ENCODE data around the gene MAPK8IP3.

The MAPK8IP3 gene

DNA sequence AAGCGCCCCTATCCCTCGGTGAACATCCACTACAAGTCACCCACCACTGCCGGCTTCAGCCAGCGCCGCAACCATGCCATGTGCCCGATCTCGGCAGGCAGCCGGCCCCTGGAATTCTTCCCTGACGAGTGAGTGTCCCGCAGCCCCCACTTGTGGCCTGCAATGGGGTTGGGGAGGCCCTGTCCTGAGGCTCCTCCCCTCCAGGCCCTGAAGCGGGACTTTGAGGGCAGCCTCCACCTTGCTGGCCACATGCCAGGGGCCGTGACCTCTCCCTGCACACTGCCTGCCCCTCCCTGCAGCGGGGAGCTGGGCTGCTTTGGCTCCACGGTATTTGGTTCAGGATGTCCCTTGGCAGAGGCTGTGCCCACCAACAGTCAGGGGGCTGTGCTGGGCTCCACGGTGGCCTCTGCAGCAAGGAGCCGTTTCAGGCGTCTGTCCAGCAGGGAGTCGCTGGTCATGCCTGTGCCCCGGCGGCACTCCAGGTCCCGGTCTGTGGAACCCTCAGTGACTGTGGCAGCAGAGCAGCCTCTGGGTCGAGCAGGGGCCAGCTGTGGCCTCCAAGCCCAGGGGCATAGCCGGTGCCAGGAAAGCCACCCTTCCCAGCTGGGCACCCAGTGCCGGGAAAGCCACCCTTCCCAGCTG, 57.0 kb downstream of the MAPK8IP3 start:
- no peak for ATAC-seq

DNA sequence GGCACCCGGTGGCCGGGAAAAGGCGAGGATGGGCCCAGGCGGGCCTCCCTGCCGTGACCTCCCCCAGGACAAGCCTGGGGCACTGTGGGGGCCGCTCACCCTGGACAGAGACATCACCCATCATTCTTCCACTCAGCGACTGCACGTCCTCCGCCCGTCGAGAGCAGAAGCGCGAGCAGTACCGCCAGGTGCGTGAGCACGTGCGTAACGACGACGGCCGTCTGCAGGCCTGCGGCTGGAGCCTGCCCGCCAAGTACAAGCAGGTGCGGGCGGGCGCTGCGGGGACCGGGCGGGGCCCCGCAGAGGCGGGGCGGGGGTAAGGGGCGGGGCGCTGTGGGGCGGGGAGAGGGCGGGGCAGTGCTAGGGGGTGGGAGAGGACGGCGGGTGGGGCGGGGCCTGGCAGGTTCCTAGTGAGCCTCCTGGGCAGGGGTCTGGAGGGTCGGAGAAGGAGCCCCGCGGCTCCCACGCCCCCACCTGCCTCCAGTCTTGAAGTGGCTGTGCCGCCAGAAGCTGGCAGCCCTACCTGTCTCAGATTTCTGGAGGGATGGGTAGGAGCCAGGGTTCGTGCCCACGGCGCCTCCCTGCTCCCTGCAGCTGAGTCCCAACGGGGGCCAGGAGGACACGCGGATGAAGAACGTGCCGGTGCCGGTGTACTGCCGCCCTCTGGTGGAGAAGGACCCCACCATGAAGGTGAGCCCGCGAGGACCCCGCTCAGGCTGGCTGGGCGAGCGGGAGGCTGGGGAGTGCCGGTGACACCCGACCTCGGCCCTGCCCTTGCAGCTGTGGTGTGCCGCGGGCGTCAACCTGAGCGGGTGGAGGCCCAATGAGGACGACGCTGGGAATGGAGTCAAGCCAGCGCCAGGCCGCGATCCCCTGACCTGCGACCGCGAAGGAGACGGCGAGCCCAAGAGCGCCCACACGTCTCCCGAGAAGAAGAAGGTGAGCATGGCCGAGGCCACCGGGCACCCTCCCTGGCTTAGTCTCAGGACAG, 57.8 kb downstream of the MAPK8IP3 start:
- no peak for ATAC-seq

- no peak for ATAC-seq
Measured at GRCh38 chr16:1764971-1765370, 59.0 kb downstream of the MAPK8IP3 start.

- no peak for ATAC-seq
Measured at GRCh38 chr16:1765826-1766225, 59.8 kb downstream of the MAPK8IP3 start.

DNA sequence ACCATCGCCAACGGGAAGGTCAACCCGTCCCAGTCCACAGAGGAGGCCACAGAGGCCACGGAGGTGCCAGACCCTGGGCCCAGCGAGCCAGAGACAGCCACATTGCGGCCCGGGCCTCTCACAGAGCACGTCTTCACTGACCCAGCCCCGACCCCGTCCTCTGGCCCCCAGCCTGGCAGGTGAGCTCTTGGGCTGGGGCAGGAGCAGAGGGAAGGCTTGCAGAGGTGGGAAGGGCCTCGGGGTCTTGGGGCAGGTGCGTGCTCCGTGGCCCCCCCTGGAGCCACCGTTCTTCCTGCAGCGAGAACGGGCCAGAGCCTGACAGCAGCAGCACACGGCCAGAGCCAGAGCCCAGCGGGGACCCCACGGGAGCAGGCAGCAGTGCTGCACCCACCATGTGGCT, 60.2 kb downstream of the MAPK8IP3 start:
- no peak for ATAC-seq

DNA sequence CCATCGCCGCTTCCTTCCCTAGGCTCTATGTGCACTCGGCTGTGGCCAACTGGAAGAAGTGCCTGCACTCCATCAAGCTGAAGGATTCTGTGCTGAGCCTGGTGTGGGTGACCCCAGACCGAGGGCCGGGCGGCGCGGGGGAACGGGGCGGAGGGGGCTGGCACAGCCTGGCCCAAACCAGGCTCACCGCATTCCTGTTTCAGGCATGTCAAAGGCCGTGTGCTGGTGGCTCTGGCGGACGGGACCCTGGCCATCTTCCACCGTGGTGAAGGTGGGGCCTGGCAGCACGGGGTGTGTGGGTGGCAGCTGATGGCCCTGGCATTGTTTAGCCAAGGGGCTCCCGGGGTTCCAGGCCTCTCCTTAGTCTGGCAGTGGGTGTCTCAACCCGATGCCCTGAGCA, 60.7 kb downstream of the MAPK8IP3 start:
- ATAC-seq = no peak

DNA sequence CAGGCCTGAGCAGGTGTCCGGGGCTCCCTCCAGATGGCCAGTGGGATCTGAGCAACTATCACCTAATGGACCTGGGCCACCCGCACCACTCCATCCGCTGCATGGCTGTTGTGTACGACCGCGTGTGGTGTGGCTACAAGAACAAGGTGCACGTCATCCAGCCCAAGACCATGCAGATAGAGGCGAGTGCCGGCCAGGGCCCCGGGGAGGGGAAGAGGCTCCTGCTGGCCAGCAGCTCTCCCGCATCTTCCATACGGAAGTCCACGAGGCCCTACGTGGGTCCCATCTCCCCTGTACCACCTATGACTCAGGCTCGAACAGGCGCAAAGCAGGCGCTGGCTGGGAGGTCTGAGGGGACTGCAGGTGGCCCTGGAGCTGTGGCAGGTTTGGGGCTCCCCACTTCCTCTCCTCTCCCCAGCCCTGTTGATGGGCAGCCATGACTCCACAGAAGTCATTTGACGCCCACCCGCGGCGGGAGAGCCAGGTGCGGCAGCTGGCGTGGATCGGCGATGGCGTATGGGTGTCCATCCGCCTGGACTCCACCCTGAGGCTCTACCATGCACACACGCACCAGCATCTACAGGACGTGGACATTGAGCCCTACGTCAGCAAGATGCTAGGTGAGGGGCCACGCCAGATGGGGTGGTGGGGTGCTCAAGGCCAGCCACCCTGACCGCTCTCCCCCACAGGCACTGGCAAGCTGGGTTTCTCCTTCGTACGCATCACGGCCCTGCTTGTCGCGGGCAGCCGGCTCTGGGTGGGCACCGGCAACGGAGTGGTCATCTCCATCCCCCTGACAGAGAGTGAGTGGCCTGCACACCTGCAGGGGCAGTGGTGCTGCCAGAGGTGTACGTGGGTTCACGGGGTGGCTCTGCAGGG, 61.4 kb downstream of the MAPK8IP3 start:
- no peak for ATAC-seq

DNA sequence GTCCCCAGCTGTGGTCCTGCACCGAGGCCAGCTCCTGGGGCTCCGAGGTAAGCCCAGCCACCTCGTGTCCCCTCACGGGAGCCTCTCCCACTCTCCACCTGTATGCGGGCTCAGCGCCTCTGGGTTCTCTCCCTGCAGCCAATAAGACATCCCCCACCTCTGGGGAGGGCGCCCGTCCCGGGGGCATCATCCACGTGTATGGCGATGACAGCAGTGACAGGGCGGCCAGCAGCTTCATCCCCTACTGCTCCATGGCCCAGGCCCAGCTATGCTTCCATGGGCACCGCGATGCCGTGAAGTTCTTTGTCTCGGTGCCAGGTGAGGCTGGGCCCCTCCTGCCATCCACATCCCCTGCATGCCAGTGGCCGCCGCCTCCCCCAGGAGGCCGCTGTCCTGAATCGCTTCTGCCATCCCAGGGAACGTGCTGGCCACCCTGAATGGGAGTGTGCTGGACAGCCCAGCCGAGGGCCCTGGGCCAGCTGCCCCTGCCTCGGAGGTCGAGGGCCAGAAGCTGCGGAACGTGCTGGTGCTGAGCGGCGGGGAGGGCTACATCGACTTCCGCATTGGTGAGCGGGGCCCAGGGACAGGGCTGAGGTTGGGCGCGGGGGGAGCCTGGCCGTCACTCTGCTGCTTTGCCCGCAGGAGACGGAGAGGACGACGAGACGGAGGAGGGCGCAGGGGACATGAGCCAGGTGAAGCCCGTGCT, 62.2 kb downstream of the MAPK8IP3 start:
- ATAC-seq = no peak

DNA sequence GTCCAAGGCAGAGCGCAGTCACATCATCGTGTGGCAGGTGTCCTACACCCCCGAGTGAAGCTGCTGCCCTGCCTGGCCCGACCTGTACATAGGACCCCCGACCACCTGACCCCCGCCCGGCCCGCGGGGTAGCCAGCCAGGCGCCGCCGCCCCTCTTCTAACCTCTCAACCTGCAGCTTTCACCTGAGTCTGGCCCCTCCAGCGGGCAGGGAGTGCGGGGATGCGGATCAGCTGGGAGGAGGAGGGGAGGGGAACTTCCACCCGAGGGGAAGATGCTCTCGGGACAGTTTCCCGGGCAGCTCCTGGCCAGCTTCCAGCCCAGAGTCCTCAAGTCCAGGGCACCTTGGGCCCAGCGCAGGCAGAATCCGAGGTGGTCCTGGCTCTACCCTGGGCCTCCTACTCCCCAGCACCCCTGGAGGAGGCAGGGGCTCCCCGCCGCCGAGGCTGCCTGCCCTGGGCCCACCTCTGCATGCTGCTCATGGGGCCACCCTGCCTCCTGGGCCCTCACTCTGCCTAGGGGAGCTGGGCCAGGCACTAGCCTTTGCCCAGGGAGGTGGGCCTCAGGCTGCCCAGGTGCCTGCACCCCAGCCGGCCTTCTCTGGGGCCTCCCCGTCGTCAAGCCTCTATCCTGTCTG, 62.9 kb downstream of the MAPK8IP3 start:
- ATAC-seq = no peak

DNA sequence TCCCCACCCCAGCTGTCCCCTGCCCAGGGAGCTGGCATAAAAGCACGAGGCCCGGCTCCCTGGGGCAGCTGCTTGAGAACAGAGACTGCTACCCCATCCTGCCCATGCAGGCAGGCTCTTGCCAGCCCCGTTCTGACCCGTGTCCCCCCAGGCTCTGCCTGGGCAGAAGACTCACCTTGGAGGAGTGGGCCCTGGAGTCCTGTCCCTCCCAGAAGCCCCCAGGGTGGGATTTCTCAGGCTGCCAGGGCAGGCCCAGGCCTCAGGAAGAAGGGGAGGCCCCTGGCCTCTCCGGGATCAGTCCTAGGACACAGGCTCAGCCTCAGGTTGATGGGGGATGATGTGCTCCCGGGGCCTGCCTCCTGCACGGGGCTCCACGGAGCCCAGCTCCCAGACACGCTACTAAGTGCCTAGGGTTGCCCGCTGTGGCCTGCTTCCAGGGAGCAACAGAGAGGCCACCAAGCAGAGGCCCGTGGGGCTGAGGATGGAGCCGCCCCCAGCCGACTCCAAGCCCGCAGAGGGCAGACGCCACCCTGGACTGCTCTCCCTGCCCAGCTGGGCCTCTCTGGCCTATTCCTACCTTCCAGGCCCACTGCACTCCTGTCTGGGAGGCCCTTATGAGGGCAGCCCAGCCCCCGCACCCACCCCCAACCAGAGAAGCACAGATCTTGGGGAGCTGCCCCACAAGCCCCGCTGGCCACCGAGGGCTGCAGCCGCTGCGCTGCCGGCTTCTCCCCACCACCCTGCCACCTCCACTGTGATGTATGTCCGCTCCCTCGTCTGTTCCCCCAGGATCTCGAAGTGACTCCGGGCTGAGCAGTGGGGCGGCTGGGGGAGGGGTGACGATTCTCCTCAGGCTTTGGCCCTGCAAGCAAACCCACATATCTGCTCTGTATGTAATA, 63.7 kb downstream of the MAPK8IP3 start:
- ATAC-seq = no peak

- peak; percentile 17 to 22 for ATAC-seq
Measured at GRCh38 chr16:1770328-1771187, 64.6 kb downstream of the MAPK8IP3 start.

- ATAC-seq = peak; percentile 57 to 62
Measured at GRCh38 chr16:1771188-1771863, 65.3 kb downstream of the MAPK8IP3 start, which contains the start of gene NME3. TSS of gene NME3 (minus strand) at chr16:1771543. CDS start at chr16:1771534, 9 bp downstream.

GRCh38 chr16:1771864-1772361, 65.9 kb downstream of the MAPK8IP3 start:
- no peak for ATAC-seq

DNA sequence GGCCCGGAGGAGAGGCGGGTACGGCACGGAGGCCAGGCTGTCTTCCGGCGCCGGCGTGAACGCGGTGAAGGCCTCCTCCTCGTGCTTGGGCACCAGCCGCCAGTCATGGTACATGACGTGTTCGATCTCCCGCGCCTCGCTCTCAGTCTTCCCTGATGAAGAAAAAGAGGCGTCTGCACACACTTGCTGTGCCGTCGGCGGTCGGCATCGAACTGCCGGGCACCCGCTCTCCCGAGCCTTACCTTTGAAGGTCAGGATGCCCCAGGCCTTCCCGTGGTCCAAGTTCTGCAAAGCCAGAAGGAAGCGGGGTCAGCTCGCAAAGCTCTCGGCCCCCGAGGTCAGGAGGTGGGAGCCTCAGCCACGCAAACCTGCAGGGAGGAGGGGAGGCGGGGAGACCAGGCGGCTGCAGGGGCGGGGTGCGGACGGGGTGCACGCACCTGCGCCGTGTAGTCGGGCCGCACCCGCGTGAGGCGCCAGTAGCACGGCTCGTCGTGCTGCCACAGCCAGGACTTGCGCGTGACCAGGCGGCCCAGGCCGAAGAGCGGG, 66.4 kb downstream of the MAPK8IP3 start, which contains the start of gene EME2:
TSS of gene EME2 (plus strand) at position 449 of the 546 bp plus-strand sequence. CDS start 418 bp downstream, outside the sequence.
- peak; percentile 22 for ATAC-seq

DNA sequence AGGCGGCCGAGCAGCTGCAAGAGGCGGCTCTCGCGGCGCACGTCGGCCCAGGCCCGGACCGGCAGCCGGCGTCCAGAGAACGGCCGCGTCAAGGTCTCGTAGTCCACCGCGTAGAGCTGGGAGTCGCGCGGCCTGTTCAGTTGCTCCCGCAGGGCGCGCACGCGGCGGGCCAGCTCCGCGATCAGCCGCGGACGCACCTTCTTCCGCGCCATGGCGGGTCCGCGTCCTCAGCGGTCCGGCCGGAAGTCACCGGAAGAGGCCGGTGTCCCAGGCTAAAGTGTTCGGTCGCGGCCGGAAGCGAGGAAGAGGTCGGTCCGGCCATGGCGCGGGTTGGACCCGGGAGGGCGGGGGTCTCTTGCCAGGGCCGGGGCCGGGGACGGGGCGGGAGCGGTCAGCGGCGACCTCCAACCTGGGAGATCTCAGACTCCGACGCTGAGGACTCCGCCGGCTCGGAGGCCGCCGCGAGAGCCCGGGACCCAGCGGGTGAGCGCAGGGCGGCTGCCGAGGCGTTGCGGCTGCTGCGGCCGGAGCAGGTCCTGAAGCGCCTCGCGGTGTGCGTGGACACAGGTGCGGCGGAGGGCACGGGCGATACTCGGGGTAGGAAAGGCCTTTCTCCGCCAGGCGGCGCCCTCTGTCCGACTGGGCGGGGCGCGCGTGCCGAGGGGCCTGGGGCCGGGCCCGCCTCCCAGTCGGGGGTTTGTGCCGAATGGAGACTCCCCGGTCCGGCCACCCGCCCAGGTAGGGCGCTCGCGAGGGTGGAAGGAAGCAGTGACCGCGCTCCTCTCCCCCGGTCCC, 67.1 kb downstream of the MAPK8IP3 start, which contains the start of gene MRPS34:
TSS of gene MRPS34 (minus strand) at position 227 of the 795 bp plus-strand sequence. CDS start at position 212, 15 bp downstream.
- ATAC-seq = peak; percentile 52

GRCh38 chr16:1773703-1774447, 67.9 kb downstream of the MAPK8IP3 start:
- ATAC-seq = no peak

GRCh38 chr16:1774448-1774780, 68.4 kb downstream of the MAPK8IP3 start:
- no peak for ATAC-seq
